Tongue (tissue), 2 donors: ENCODE data around the gene MYLK. TPM values are rescaled to one million over a fixed set of nuclear protein-coding genes. Genes with fewer than 3 reads are reported as not detected.
"Not testable (repeated sequence)": the region's sequence is repeated elsewhere in the genome, so short reads cannot be mapped to it uniquely, and the experiment has no call there.

Experiments
- DNase-seq: peaks from one replicate; pipeline ENCODE4 v3.0.0-alpha.2; 2015
- total RNA-seq: library from RNA; depleted of rRNA; stranded (reverse); fragments of >200 nt; gene quantifications from one replicate; pipeline ENCODE4 v1.2.3, GENCODE V29; 2014

The MYLK gene
- total RNA-seq, 1 donor from 2014 or later, result 52.5 TPM

DNA sequence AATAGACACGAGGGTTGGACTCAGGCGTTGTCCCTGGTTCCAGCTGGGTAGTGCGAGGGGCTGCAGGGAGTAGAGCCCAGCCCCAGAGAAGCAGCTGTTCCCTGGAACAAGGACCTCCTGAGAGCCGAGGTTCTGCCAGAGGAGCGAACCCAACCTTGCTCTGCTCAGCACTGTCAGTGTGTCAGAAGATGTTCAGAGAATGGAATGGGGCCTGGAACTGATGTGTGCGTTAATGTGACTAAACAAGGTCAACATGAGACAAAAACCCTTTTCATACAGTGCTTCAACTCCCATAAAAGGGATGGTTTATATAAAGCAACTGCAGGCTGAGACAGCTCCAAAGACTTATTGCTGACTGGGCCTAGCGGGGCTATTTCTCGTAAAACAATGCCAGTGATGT lies 263.8 kb downstream of the MYLK start:
- peak; percentile 57 for DNase-seq

DNA sequence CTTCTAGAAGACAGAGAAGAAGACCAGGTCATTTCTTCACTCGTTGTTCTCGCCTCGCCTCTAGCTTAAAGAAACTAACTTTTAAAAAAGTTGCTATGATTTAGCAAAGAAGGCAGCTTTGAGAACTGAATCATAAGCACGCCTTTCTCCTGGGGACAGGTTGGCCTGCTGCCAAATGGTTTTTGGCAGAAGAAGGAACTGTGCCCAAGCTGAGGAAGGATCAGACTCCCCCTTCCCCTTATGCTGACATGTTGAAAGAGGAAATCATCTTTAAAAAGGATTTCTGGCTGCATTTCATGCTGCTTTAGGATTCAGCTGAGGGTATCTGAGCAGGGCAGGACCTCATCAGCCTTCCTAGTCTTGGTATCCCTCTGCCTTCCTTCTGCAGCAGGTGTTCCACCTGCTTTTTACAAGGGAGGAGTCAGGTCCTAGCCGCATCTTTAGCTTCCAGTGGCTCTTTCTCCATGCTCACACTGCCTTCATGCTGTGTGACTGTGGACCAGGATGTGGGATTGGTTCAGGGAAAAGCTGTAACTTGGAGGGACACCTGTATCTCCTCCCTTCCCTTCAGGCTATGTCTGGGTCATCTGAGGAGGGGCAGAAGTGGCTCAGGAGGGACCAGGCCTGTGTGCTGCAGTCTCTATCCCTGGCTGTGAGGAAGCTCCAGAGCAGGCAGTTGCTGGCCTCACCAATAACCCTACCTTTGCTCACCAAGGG lies 265.2 kb downstream of the MYLK start:
- peak; percentile 90 for DNase-seq

DNA sequence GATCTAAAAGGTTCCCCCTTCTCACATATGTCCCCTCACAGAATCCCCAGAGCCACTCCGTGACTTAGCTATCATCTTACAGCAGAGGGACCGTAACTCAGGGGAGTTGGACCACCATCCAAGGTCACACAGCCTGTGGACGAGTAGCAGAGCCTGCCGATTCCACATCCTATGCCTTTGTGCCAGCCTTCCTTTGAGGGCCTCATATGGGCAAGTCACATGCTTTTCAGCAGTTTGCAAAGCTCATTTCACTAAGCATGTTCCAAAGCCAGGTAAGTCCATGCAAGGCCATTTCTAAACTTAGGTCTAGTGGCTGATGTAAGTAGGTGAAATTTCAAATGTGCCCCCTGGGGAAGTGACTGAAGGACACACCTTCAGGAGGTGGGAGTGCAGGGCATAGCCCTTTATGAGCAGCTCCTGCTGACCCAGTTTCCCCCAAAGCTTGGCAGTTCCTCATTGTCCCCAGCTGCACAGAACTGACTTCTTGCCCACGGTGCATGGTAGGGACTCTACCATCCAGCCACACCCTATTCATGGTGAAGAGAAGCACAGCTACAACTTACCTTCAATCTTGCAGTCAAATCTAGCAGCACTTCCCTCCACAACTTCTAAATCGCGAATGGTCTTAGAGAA lies 265.9 kb downstream of the MYLK start:
- DNase-seq, result no peak

- no peak for DNase-seq
These were observed 267.5 kb downstream of the MYLK start for GRCh38 chr3:123616593-123616992.

- no peak for DNase-seq
These were observed 270.6 kb downstream of the MYLK start for GRCh38 chr3:123613543-123613942.

GRCh38 chr3:123611674-123612073 lies 272.5 kb downstream of the MYLK start:
- not testable (repeated sequence) for DNase-seq

GRCh38 chr3:123611082-123611481 lies 273.1 kb downstream of the MYLK start:
- DNase-seq, result no peak

- no peak for DNase-seq
These were observed 273.8 kb downstream of the MYLK start for GRCh38 chr3:123610331-123610730.

GRCh38 chr3:123609063-123609462 lies 275.1 kb downstream of the MYLK start:
- DNase-seq, result no peak

DNA sequence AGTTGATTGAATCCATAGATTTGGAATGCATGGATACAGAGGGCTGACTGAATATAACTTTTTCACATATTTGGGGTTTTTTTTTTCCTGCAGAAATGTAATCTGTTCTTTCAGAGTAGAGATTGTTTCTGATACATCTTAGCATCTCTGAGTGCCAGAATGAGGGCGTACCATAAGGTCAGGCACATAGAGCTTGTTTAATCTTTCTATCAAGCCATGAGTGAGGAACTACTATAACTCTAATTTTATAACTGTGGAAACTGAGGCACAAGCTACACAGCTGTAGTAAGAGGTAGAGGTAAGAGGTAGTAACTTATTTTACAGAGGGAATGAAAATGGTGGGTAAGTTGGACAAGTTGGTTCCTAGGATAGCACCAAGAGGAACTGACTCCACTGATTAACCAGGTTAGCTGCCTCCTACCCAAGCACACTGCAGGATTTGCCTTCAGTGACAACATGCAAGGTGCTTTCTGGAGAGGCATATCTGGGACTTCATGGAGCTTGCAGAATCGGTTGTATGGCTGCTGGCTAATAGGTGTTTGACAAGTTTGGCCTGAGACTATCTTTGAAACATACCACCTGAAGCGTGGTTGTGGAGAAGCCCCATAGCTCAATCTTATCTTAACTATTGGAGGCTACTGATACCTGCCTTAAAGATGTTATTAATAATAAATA lies 275.7 kb downstream of the MYLK start:
- DNase-seq, result no peak

DNA sequence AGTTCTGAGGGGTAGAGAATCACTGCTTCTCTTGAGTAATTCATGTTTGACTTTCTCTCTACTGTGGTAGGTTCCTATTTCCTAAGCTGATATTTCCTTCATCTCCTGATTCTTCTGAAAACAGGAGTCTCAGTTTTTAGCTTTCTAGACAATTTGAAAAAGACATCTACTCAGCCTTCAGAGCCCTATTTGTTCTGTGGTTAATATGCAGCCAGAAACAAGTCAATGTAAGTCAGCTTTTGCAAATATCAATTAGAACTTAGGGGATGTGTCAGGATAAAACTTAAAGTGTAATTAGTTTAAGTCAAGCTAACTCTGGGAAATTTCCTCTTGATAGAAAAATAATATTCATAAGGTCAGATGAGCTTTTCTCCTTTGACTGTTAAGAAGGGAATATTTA lies 277.6 kb downstream of the MYLK start:
- no peak for DNase-seq

- no peak for DNase-seq
These were observed 278.3 kb downstream of the MYLK start for GRCh38 chr3:123605789-123606234.

GRCh38 chr3:123603153-123603552 lies 281.0 kb downstream of the MYLK start:
- DNase-seq, result not testable (repeated sequence)

GRCh38 chr3:123602325-123602724 lies 281.8 kb downstream of the MYLK start:
- no peak for DNase-seq

DNA sequence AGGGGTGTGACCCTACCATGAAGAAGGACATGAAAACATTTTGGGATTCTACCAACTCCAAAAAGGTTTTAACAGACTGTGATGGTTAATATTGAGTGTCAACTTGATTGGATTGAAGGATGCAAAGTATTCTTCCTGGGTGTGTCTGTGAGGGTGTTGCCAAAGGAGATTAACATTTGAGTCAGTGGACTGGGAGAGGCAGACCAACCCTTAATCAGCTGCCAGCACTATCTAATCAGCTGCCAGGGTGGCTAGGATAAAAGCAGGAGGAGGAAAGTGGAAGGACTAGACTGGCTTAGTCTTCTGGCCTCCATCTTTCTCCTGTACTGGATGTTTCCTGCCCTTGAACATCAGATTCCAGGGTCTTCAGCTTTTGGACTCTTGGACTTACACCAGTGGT lies 283.3 kb downstream of the MYLK start:
- DNase-seq, result not testable (repeated sequence)

DNA sequence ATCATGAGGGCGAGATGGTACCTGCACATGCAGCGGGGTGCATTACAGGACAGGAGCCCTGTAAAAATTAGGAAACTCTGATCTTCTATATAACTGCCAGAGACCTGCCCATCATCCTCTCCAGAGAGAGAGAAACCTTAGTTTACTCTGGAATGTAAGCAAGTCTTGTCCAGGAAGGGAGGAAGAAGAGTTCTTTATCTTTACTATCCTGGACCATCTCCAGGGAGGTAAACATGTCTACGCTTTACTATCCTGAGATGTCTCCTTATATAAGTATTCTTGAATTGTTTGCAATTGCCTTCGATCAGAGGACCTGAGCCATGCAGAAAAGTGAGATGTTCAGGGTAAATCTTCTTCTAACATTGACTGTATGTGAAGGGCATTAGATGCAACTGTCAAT lies 286.6 kb downstream of the MYLK start:
- no peak for DNase-seq

- no peak for DNase-seq
These were observed 288.5 kb downstream of the MYLK start for GRCh38 chr3:123595396-123596180.

GRCh38 chr3:123593381-123593780 lies 290.8 kb downstream of the MYLK start:
- DNase-seq, result no peak

DNA sequence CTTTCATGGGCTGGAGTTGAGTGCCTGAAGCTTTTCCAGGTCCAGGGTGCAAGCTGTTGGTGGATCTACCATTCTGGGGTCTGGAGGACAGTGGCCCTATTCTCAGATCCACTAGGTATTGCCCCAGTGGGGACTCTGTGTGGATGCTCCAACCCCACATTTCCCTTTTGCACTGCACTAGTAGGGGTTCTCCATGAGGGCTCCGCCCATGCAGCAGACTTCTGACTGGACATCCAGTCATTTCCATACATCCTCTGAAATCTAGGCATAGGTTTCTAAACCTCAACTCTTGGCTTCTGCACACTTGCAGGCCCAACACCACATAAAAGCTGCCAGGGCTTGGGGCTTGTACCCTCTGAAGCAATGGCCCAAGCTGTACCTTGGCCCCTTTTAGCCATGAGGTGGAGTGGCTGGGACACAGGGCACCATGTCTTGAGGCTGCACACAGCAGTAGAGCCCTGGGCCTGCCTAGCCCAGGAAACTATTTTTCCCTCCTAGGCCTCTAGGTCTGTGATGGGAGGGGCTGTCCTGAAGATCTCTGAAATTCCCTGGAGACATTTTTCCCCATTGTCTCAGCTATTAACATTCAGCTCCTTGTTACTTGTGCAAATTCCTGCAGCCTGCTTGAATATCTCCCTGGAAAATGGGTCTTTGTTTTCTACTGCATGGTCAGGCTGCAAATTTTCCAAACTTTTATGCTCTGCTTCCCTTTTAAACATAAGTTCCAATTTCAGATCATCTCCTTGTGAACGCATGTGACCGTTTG lies 293.3 kb downstream of the MYLK start:
- DNase-seq, result no peak

DNA sequence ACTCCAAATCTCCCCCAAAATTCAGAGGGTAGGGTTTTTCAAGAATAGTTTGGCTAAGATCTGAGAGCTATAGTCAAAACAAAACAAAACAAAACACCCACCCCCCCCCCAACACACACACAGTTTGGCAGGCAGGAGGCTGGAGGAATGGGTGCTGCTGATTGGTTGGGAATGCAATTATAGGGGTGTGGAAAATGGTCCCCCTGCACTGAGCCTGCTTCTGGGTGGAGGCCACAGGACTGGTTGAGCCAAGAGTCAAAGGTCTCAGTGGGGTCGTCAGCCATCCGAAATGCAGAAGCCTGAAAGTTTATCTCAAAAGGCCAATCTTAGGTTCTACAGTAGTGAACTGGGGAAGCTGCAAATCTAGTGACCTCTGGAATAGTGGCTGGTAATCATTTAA lies 296.7 kb downstream of the MYLK start:
- no peak for DNase-seq

GRCh38 chr3:123586968-123587367 lies 297.2 kb downstream of the MYLK start:
- DNase-seq, result no peak

GRCh38 chr3:123586131-123586530 lies 298.0 kb downstream of the MYLK start:
- peak; percentile 65 for DNase-seq
